ENCODE results near the gene FUZ. TPM values are rescaled to one million over a fixed set of nuclear protein-coding genes. Genes with fewer than 3 reads are reported as not detected.

FUZ gene
- total RNA-seq, 1 donor from 2014 or later = 25.8 TPM

DNA sequence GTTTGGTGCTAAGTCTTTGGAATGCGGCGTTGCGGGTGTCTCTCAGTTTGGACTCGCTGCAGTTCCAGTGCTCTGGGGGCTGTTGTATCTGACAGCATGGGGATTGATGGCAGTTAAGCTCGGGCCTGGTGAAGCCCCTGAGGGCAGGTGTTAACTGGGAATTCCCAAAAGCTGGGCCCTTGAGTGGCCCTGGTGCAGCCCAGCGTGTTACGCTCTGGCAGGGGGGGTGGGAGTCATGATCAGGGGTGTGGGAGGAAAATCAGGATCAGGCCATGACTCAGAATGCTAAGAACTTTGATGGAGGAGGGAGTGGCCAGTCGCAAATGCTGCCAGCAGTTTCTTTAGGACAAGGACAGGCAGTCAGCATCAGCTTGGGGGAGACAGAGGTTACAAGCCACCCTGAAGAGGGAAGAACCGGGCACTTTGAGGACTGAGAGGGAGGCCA, 26.7 kb downstream of the FUZ start:
- Mint-ChIP-seq H3K4me1 (peaks cover 20% of the 10 kb centered on the region), H3K9me3 (no peaks in the 10 kb centered on the region), H3K36me3 (peaks cover 55% of the 10 kb centered on the region), H3K4me3 (no peak overlapping the region), H3K27me3 (ENCODE audit: low read depth) (no peaks in the 10 kb centered on the region), H3K27ac (peak overlapping the region; percentile 88)
- TF ChIP-seq, protein P1, sequence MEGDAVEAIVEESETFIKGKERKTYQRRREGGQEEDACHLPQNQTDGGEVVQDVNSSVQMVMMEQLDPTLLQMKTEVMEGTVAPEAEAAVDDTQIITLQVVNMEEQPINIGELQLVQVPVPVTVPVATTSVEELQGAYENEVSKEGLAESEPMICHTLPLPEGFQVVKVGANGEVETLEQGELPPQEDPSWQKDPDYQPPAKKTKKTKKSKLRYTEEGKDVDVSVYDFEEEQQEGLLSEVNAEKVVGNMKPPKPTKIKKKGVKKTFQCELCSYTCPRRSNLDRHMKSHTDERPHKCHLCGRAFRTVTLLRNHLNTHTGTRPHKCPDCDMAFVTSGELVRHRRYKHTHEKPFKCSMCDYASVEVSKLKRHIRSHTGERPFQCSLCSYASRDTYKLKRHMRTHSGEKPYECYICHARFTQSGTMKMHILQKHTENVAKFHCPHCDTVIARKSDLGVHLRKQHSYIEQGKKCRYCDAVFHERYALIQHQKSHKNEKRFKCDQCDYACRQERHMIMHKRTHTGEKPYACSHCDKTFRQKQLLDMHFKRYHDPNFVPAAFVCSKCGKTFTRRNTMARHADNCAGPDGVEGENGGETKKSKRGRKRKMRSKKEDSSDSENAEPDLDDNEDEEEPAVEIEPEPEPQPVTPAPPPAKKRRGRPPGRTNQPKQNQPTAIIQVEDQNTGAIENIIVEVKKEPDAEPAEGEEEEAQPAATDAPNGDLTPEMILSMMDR (IDR thresholded peaks at IDR 0.05; ENCODE audit: unreplicated experiment) = no peak
- no peak for DNase-seq (ENCODE audit: low spot score in 2 of 2, unreplicated experiment in 2 of 2)

DNA sequence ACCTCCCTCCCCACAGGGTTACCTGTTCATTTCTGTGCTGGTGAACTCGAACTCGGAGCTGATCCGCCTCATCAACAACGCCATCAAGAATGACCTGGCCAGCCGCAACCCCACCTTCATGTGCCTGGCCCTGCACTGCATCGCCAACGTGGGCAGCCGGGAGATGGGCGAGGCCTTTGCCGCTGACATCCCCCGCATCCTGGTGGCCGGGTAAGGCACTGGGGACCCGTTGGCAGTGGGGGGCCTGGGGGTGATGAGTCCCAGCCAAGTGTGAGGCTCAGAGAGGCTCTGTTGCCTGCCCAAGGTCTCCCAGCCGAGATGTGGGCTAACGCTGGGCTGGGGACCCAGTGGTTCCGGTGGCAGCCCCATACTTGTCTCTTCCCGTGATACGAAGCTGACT, 30.6 kb downstream of the FUZ start:
- no peak for DNase-seq (ENCODE audit: low spot score in 2 of 2, unreplicated experiment in 2 of 2)
- Mint-ChIP-seq H3K27me3 (ENCODE audit: low read depth) (no peaks in the 10 kb centered on the region), H3K4me3 (no peak overlapping the region), H3K9me3 (no peaks in the 10 kb centered on the region), H3K27ac (no peak overlapping the region), H3K36me3 (peaks cover 31% of the 10 kb centered on the region), H3K4me1 (peaks cover 17% of the 10 kb centered on the region)
- TF ChIP-seq, protein P1 (IDR thresholded peaks at IDR 0.05; ENCODE audit: unreplicated experiment) = no peak

DNA sequence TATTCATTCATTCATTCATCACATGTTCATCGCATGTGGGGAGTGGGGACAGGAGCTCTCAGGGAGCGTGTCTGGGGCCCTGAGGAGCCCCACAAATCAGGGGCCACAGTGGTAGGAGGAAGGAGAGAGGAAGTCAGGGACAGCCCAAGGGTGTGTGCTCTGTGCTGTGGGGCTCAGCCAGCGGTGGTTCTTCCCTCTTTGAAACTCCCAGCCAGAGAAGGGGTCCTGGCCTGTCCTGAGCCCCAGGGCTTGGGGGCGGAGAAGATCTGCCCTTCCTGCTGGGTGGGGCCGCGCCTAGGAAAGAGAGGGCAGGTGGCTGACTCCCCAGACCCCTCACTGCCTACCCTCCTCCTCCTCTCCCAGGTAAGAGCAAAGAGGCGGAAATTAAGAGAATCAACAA, 31.7 kb downstream of the FUZ start:
- Mint-ChIP-seq H3K27ac (no peak overlapping the region), H3K9me3 (no peaks in the 10 kb centered on the region), H3K27me3 (ENCODE audit: low read depth) (no peaks in the 10 kb centered on the region), H3K4me3 (no peak overlapping the region), H3K4me1 (peaks cover 12% of the 10 kb centered on the region), H3K36me3 (peaks cover 28% of the 10 kb centered on the region)
- DNase-seq (ENCODE audit: low spot score in 2 of 2, unreplicated experiment in 2 of 2) = no peak
- TF ChIP-seq, protein P1 (IDR thresholded peaks at IDR 0.05; ENCODE audit: unreplicated experiment) = no peak

DNA sequence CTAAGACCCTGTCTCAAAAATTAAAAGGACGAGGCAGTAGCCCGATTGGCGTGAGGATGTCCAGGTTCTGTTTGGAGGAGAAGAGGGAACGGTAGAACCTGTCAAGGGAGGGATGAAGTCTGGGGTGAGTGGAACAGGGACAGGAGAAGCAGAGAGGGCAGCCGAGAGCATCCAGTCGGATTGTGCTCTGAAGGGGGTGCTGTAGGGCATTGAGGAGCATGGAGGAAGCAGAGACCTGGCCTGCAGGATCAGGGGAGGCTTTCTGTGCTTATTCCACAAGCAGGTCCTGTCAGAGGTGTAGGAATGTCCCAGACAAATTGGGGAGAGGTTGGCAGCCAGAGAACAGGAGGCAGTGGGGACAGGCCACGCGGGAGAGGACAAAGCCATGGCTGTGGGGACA, 32.2 kb downstream of the FUZ start:
- TF ChIP-seq, protein P1 (IDR thresholded peaks at IDR 0.05; ENCODE audit: unreplicated experiment) = no peak
- Mint-ChIP-seq H3K4me3 (no peak overlapping the region), H3K36me3 (peaks cover 29% of the 10 kb centered on the region), H3K27me3 (ENCODE audit: low read depth) (no peaks in the 10 kb centered on the region), H3K4me1 (peaks cover 6% of the 10 kb centered on the region), H3K27ac (peak overlapping the region; percentile 15), H3K9me3 (no peaks in the 10 kb centered on the region)
- DNase-seq (ENCODE audit: low spot score in 2 of 2, unreplicated experiment in 2 of 2) = no peak

DNA sequence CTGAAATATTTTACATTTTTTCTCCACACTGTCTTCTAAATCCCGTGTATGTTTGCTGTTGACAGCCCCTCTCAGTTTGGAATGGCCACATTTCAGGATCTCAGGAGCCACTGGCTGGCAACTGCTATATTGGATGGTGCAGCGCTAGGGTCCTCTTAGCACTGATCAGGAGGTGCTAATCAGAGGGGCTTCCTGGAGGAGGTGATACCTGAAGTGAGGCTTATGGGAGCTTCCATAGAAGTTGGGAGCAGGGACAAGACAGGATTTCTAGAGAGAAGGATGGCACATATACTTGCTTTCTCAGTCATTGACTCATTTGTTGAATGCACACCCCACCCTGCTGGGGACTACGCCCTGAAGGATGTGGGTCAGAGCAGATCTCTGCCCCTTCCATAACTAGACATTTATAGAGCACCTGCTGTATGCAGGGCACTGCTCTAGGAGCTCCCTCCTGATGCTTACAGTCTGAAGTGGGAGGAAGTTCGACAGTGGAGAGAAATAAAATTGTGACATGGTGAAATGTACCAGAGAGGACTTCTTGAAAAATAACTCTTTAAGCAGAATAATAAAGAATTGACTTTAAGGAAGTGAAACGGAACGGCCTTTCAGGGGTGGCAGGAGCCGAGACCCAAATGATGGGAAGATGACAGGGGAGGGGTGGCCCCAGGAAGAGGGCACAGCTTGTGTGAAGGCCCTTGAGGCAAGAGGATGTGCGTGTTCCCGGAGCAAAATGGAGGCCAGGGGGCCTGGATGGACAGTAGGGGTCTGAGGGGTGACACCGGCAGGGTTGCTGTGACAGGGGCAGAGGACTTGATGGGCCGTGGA, 33.1 kb downstream of the FUZ start:
- peaks cover 2% of the 10 kb centered on the region for H3K4me1 Mint-ChIP-seq
- no peak overlapping the region for H3K4me3 Mint-ChIP-seq
- H3K36me3 Mint-ChIP-seq = peaks cover 24% of the 10 kb centered on the region
- no peaks in the 10 kb centered on the region for H3K27me3 Mint-ChIP-seq (ENCODE audit: low read depth)
- DNase-seq (ENCODE audit: low spot score in 2 of 2, unreplicated experiment in 2 of 2) = no peak
- TF ChIP-seq, protein P1 (IDR thresholded peaks at IDR 0.05; ENCODE audit: unreplicated experiment) = no peak
- no peaks in the 10 kb centered on the region for H3K9me3 Mint-ChIP-seq
- H3K27ac Mint-ChIP-seq = no peak overlapping the region

Data from mesothelial cell of epicardium (in vitro differentiated cells).